BLaER1 (cell line): ENCODE data around the gene KLK8.
"Not testable (repeated sequence)": the region's sequence is repeated elsewhere in the genome, so short reads cannot be mapped to it uniquely, and the experiment has no call there.

Source experiments
- H3K27ac ChIP-seq: shearing (Covaris generic); formaldehyde crosslinking; 2 replicates; pipeline ENCODE4 v1.8.1; 2022
- H3K27me3 ChIP-seq: shearing (Covaris generic); formaldehyde crosslinking; 2 replicates; pipeline ENCODE4 v1.8.1; 2022
- H3K36me3 ChIP-seq: shearing (Covaris generic); formaldehyde crosslinking; 2 replicates; pipeline ENCODE4 v1.8.1; 2022
- H3K4me1 ChIP-seq: shearing (Covaris generic); formaldehyde crosslinking; 2 replicates; pipeline ENCODE4 v1.8.1; 2022
- H3K4me2 ChIP-seq: shearing (Covaris generic); formaldehyde crosslinking; 2 replicates; pipeline ENCODE4 v1.8.1; 2022
- H3K4me3 ChIP-seq: shearing (Covaris generic); formaldehyde crosslinking; 2 replicates; pipeline ENCODE4 v1.8.1; 2022
- H3K9ac ChIP-seq: shearing (Covaris generic); formaldehyde crosslinking; 2 replicates; pipeline ENCODE4 v1.8.1; 2022
- H3K9me3 ChIP-seq: shearing (Covaris generic); formaldehyde crosslinking; 2 replicates; pipeline ENCODE4 v1.8.1; 2022
- H4K20me1 ChIP-seq: shearing (Covaris generic); formaldehyde crosslinking; 2 replicates; pipeline ENCODE4 v1.8.1; 2022
- Cebpa-rat ChIP-seq: shearing (Covaris generic); IDR thresholded peaks from 2 replicates; pipeline ENCODE4 v1.8.1; 2022

Gene KLK8

GRCh38 chr19:50975766-50976165, 25.6 kb downstream of the KLK8 start:
- no peaks in the 10 kb centered on the region for H3K4me1 ChIP-seq
- no peak for TF ChIP-seq Cebpa-rat
- H3K9ac ChIP-seq, result no peak overlapping the region
- H3K36me3 ChIP-seq, result no peaks in the 10 kb centered on the region
- no peaks in the 10 kb centered on the region for H3K9me3 ChIP-seq
- H3K4me2 ChIP-seq, result no peak overlapping the region
- H4K20me1 ChIP-seq, result no peaks in the 10 kb centered on the region
- no peak overlapping the region for H3K4me3 ChIP-seq
- H3K27me3 ChIP-seq, result no peaks in the 10 kb centered on the region
- no peak overlapping the region for H3K27ac ChIP-seq

DNA sequence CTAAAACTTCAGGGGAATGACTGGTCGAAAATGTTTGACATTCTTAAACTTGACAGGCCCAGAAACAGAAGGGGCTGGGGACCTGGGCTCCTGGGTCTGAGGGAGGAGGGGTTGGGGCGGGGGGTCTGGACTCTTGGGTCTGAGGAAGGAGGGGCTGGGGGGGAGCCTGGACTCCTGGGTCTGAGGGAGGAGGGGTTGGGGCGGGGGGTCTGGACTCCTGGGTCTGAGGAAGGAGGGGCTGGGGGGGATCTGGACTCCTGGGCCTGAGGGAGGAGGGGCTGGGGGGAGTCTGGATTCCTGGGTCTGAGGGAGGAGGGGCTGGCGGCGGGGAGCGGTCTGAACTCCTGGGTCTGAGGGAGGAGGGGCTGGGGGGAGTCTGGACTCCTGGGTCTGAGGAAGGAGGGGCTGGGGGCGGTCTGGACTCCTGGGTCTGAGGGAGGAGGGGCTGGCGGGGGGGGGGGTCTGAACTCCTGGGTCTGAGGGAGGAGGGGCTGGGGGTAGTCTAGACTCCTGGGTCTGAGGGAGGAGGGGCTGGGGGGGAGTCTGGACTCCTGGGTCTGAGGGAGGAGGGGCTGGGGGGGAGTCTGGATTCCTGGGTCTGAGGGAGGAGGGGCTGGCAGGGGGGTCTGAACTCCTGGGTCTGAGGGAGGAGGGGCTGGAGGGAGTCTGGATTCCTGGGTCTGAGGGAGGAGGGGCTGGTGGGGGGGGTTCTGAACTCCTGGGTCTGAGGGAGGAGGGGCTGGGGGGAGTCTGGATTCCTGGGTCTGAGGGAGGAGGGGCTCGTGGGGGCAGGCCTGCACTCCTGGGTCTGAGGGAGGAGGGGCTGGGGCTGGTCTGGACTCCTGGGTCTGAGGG, 26.5 kb downstream of the KLK8 start:
- H3K4me3 ChIP-seq, result no peak overlapping the region
- no peaks in the 10 kb centered on the region for H3K4me1 ChIP-seq
- H3K9ac ChIP-seq, result no peak overlapping the region
- no peak overlapping the region for H3K4me2 ChIP-seq
- no peak overlapping the region for H3K27ac ChIP-seq
- H3K36me3 ChIP-seq, result no peaks in the 10 kb centered on the region
- H3K9me3 ChIP-seq, result no peaks in the 10 kb centered on the region
- no peaks in the 10 kb centered on the region for H4K20me1 ChIP-seq
- H3K27me3 ChIP-seq, result no peaks in the 10 kb centered on the region
- no peak for TF ChIP-seq Cebpa-rat

- Histone ChIP-seq H3K4me1 (peaks cover 16% of the 10 kb centered on the region; the same call in 1 of the 2 replicates), H3K36me3 (no peaks in the 10 kb centered on the region), H4K20me1 (no peaks in the 10 kb centered on the region), H3K9me3 (no peaks in the 10 kb centered on the region), H3K27ac (no peak overlapping the region), H3K4me3 (no peak overlapping the region), H3K9ac (no peak overlapping the region), H3K4me2 (no peak overlapping the region), H3K27me3 (no peaks in the 10 kb centered on the region)
- no peak for TF ChIP-seq Cebpa-rat
Measured at GRCh38 chr19:50972795-50973376, 28.5 kb downstream of the KLK8 start.

DNA sequence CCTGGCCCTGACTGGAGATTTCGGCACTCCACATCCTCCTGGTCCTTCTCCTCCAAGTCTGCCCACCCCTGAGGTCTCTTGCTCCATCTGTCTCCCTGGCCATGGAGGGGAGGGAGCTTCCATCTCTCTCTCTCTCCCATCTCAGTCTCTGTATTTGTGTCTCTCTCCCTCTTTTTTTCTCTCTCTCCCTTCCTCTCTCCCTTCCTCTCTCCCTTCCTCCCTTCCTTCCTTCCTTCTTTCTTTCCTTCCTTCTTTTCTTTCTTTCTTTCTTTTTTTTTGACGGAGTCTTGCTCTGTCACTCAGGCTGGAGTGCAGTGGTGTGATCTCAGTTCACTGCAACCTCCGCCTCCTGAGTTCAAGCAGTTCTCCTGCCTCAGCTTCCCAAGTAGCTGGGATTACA, 31.6 kb downstream of the KLK8 start:
- H3K4me3 ChIP-seq, H3K36me3 ChIP-seq, H3K4me2 ChIP-seq, H3K9me3 ChIP-seq, H3K27me3 ChIP-seq, H3K27ac ChIP-seq, H4K20me1 ChIP-seq, H3K9ac ChIP-seq: not testable (repeated sequence)
- H3K4me1 ChIP-seq, result peaks cover 17% of the 10 kb centered on the region; the same call in 1 of the 2 replicates

GRCh38 chr19:50969413-50969760, 32.0 kb downstream of the KLK8 start, which contains the start of gene KLK6:
TSS of gene KLK6 (minus strand) at chr19:50969591. CDS start at chr19:50968104, 1,487 bp downstream.
- peaks cover 17% of the 10 kb centered on the region; the same call in 1 of the 2 replicates for H3K4me1 ChIP-seq
- H3K36me3 ChIP-seq, result no peaks in the 10 kb centered on the region
- H3K27ac ChIP-seq, result no peak within 1 kb of the TSS
- H3K4me3 ChIP-seq, result no peak within 1 kb of the TSS
- H4K20me1 ChIP-seq, result no peaks in the 10 kb centered on the region
- H3K27me3 ChIP-seq, result no peaks in the 10 kb centered on the region
- H3K4me2 ChIP-seq, result peak within 1 kb of the TSS; percentile 9; the same call in 1 of the 2 replicates
- no peak for TF ChIP-seq Cebpa-rat
- no peaks in the 10 kb centered on the region for H3K9me3 ChIP-seq
- H3K9ac ChIP-seq, result no peak within 1 kb of the TSS

- no peaks in the 10 kb centered on the region for H3K27me3 ChIP-seq
- no peak overlapping the region for H3K9ac ChIP-seq
- peaks cover 17% of the 10 kb centered on the region; the same call in 1 of the 2 replicates for H3K4me1 ChIP-seq
- peak overlapping the region; percentile 9; the same call in 1 of the 2 replicates for H3K4me2 ChIP-seq
- H3K36me3 ChIP-seq, result no peaks in the 10 kb centered on the region
- H3K9me3 ChIP-seq, result no peaks in the 10 kb centered on the region
- H4K20me1 ChIP-seq, result no peaks in the 10 kb centered on the region
- H3K4me3 ChIP-seq, result no peak overlapping the region
- no peak overlapping the region for H3K27ac ChIP-seq
- TF ChIP-seq Cebpa-rat, result no peak
Measured at GRCh38 chr19:50968716-50969412, 32.5 kb downstream of the KLK8 start.

GRCh38 chr19:50967929-50968715, 33.3 kb downstream of the KLK8 start:
- Histone ChIP-seq H3K4me3 (no peak overlapping the region), H3K27me3 (no peaks in the 10 kb centered on the region), H3K36me3 (no peaks in the 10 kb centered on the region), H3K4me2 (peak overlapping the region; percentile 40), H3K9me3 (no peaks in the 10 kb centered on the region), H4K20me1 (no peaks in the 10 kb centered on the region), H3K27ac (no peak overlapping the region), H3K9ac (no peak overlapping the region), H3K4me1 (peaks cover 17% of the 10 kb centered on the region; the same call in 1 of the 2 replicates)
- no peak for TF ChIP-seq Cebpa-rat

- Histone ChIP-seq H3K27ac (no peak overlapping the region), H3K4me1 (peaks cover 13% of the 10 kb centered on the region; the same call in 1 of the 2 replicates), H3K4me2 (no peak overlapping the region), H3K27me3 (no peaks in the 10 kb centered on the region), H3K9me3 (no peaks in the 10 kb centered on the region), H3K4me3 (no peak overlapping the region), H3K9ac (no peak overlapping the region), H4K20me1 (no peaks in the 10 kb centered on the region), H3K36me3 (no peaks in the 10 kb centered on the region)
- TF ChIP-seq Cebpa-rat, result no peak
Measured at GRCh38 chr19:50964266-50964665, 37.1 kb downstream of the KLK8 start.

GRCh38 chr19:50963381-50963780, 38.0 kb downstream of the KLK8 start:
- H4K20me1 ChIP-seq, result no peaks in the 10 kb centered on the region

More at GRCh38 chr19:50963381-50963780, 38.0 kb downstream of the KLK8 start:
- H3K4me2 ChIP-seq, result no peak overlapping the region
- no peak overlapping the region for H3K4me3 ChIP-seq
- H3K4me1 ChIP-seq, result peaks cover 4% of the 10 kb centered on the region; the same call in 1 of the 2 replicates
- no peak overlapping the region for H3K9ac ChIP-seq
- no peaks in the 10 kb centered on the region for H3K36me3 ChIP-seq
- no peak overlapping the region for H3K27ac ChIP-seq
- H3K9me3 ChIP-seq, result no peaks in the 10 kb centered on the region
- no peak for TF ChIP-seq Cebpa-rat
- no peaks in the 10 kb centered on the region for H3K27me3 ChIP-seq
